Stimulated activated CD4-positive, alpha-beta T cell treated with anti-CD3 and anti-CD28 coated beads, Interleukin-15, amount 100 ng/mL, for 48 hours (primary cell): ENCODE data around the gene PSMD10.
A peak's percentile ranks its signal among the peaks of the same experiment; 100 is the strongest.

Experiments used
- DNase-seq, 2 donors: peaks; one replicate each; pipeline ENCODE4 v3.0.0-alpha.2; 2020; ENCODE audit warnings: low read depth in 2 of 2

PSMD10 gene

GRCh38 chrX:108091264-108091877 is at the start of gene PSMD10, which contains the start of gene ATG4A:
Gene PSMD10, minus strand, starts transcription at chrX:108091542. Its CDS starts 22 bp downstream, at chrX:108091520.
Gene ATG4A, plus strand, starts transcription at chrX:108091778. Its CDS starts 49 bp downstream, at chrX:108091827.
- peak; percentile 79 to 82 for DNase-seq

GRCh38 chrX:108138814-108139702 is 47.7 kb upstream of the PSMD10 start:
- DNase-seq: no peak

- DNase-seq: no peak
Measured at GRCh38 chrX:108134724-108135123, 43.4 kb upstream of the PSMD10 start.

- DNase-seq: no peak
Measured at GRCh38 chrX:108132876-108133275, 41.5 kb upstream of the PSMD10 start.

- DNase-seq: no peak
Measured at GRCh38 chrX:108132034-108132433, 40.7 kb upstream of the PSMD10 start.

GRCh38 chrX:108131471-108131870 is 40.1 kb upstream of the PSMD10 start:
- DNase-seq: no peak

- no peak for DNase-seq
Measured at GRCh38 chrX:108130889-108131288, 39.5 kb upstream of the PSMD10 start.

- no peak for DNase-seq
Measured at GRCh38 chrX:108127152-108127551, 35.8 kb upstream of the PSMD10 start.

- no peak for DNase-seq
Measured at GRCh38 chrX:108126661-108127060, 35.3 kb upstream of the PSMD10 start.

GRCh38 chrX:108123591-108124366 is 32.4 kb upstream of the PSMD10 start:
- no peak for DNase-seq

GRCh38 chrX:108122748-108123147 is 31.4 kb upstream of the PSMD10 start:
- no peak for DNase-seq

- no peak for DNase-seq
Measured at GRCh38 chrX:108121291-108121690, 29.9 kb upstream of the PSMD10 start.

GRCh38 chrX:108117988-108118387 is 26.6 kb upstream of the PSMD10 start:
- no peak for DNase-seq

- DNase-seq: no peak
Measured at GRCh38 chrX:108114541-108114940, 23.2 kb upstream of the PSMD10 start.

- no peak for DNase-seq
Measured at GRCh38 chrX:108105473-108105872, 14.1 kb upstream of the PSMD10 start.

GRCh38 chrX:108097380-108097779 is 6.0 kb upstream of the PSMD10 start:
- no peak for DNase-seq

GRCh38 chrX:108091878-108092291 is 543 bp upstream of the PSMD10 start:
- DNase-seq: peak in 1 of 2 donors; percentile 8

GRCh38 chrX:108090491-108091263 is 665 bp downstream of the PSMD10 start:
- no peak for DNase-seq

GRCh38 chrX:108088511-108088910 is 2.8 kb downstream of the PSMD10 start:
- DNase-seq: no peak

GRCh38 chrX:108087792-108088191 is 3.5 kb downstream of the PSMD10 start:
- no peak for DNase-seq

GRCh38 chrX:108081110-108081509 is 10.2 kb downstream of the PSMD10 start:
- DNase-seq: no peak
